ENCODE measurements around the gene TRPM4.

- TF ChIP-seq NFRKB (IDR thresholded peaks at IDR 0.05) (no peak), ARNT (IDR thresholded peaks at IDR 0.05) (no peak), SP1 (IDR thresholded peaks at IDR 0.05) (no peak), FOXM1 (IDR thresholded peaks at IDR 0.05; ENCODE audit: borderline replicate concordance) (no peak), CTBP1 (IDR thresholded peaks at IDR 0.05; ENCODE audit: borderline replicate concordance) (no peak), FOXK2 (IDR thresholded peaks at IDR 0.05) (no peak), TARDBP (IDR thresholded peaks at IDR 0.05) (no peak)
Measured at GRCh38 chr19:49155820-49156346, 1.7 kb upstream of the TRPM4 start.

Data from HEK293T (cell line).